GM12878 (cell line): ENCODE measurements around the gene INKA1. TPM values are rescaled to one million over a fixed set of nuclear protein-coding genes. Genes with fewer than 3 reads are reported as not detected.
A peak's percentile ranks its signal among the peaks of the same experiment; 100 is the strongest.

Source experiments
- ATAC-seq: fragments of 200-7000 bp; cut with Tn5 transposase; 3 replicates; pipeline ENCODE4 v1.9.1; 2020; ENCODE audit warnings: mild to moderate bottlenecking, moderate library complexity
- BruUV-seq: library from RNA; stranded (reverse); fragments of 400-500 nt; replicated peaks from 2 replicates; lab custom pipeline; 2021; lab: Mats Ljungman, UMichigan
- CTCF ChIA-PET: fragments of 300-600 bp; sonication (Branson Sonifier 250); formaldehyde crosslinking; extraction: SDS; loops from one replicate; lab custom pipeline; 2021; ENCODE audit warnings: inconsistent platforms; lab: Yijun Ruan, JAX
- POLR2A ChIA-PET: fragments of 350-600 bp; formaldehyde crosslinking; extraction: SDS; loops from one replicate; lab custom pipeline; 2021; ENCODE audit warnings: inconsistent platforms; lab: Charles Lee
- RAD21 ChIA-PET: fragments of 300-600 bp; sonication (Branson Sonifier 250); formaldehyde crosslinking; loops from one replicate; lab custom pipeline; 2023; ENCODE audit warnings: antibody characterized with exemption; ENCODE audit not compliant: unreplicated experiment; lab: Charles Lee
- SMC1A ChIA-PET: fragments of 300-600 bp; sonication (Branson Sonifier 250); formaldehyde crosslinking; loops from one replicate; lab custom pipeline; 2023; ENCODE audit not compliant: unreplicated experiment, uncharacterized antibody; lab: Charles Lee
- DNase-seq: peaks from one replicate; pipeline ENCODE4 v3.0.0-alpha.2; 2011; ENCODE audit warnings: low read depth, low spot score
- FAIRE-seq: peaks from 3 replicates; lab custom pipeline; 2011; peaks lifted over from hg19 to GRCh38; lab: Jason Lieb, UNC
- H2AFZ ChIP-seq: 2 replicates; pipeline ENCODE4 v1.6.0; 2011; ENCODE audit warnings: low read depth, low read length, control low read depth; ENCODE audit not compliant: control insufficient read depth
- H3K27ac ChIP-seq: 2 replicates; pipeline ENCODE4 v1.5.1; 2011; ENCODE audit warnings: control low read depth; ENCODE audit not compliant: control insufficient read depth, insufficient read depth
- H3K27me3 ChIP-seq, 2 experiments: replicated peaks in 1 of 2; 2 replicates each; pipeline versions ENCODE4 v1.6.0 to v1.6.1; 2011; ENCODE audit warnings: low read length in 1 of 2; ENCODE audit not compliant: control insufficient read depth in 2 of 2, insufficient read depth in 2 of 2
- H3K36me3 ChIP-seq, 2 experiments: 2 replicates each; pipeline ENCODE4 v1.5.1; 2011; ENCODE audit warnings: low read length in 1 of 2; ENCODE audit not compliant: control insufficient read depth in 2 of 2, insufficient read depth in 2 of 2
- H3K4me1 ChIP-seq: 2 replicates; pipeline ENCODE4 v1.6.1; 2011; ENCODE audit warnings: mild to moderate bottlenecking, low read length, moderate library complexity, mixed read lengths; ENCODE audit not compliant: control insufficient read depth, insufficient read depth
- H3K4me2 ChIP-seq: 2 replicates; pipeline ENCODE4 v1.6.0; 2011; ENCODE audit warnings: control low read depth; ENCODE audit not compliant: control insufficient read depth, insufficient read depth
- H3K4me3 ChIP-seq: fragments of 200-600 bp; sonication (generic); 2 replicates; pipeline ENCODE4 v1.5.1; 2016
- H3K79me2 ChIP-seq: 2 replicates; pipeline ENCODE4 v1.6.0; 2011; ENCODE audit warnings: low read length; ENCODE audit not compliant: control insufficient read depth, insufficient read depth
- H3K9ac ChIP-seq: 2 replicates; pipeline ENCODE4 v1.8.0; 2011; ENCODE audit warnings: low read length, control low read depth, mixed read lengths; ENCODE audit not compliant: control insufficient read depth, insufficient read depth
- H3K9me3 ChIP-seq: replicated peaks from 3 replicates; pipeline ENCODE4 v1.5.1; 2011; ENCODE audit warnings: mild to moderate bottlenecking, low read length; ENCODE audit not compliant: control insufficient read depth, insufficient read depth
- H4K20me1 ChIP-seq: 2 replicates; pipeline ENCODE4 v1.6.0; 2011; ENCODE audit not compliant: control insufficient read depth, insufficient read depth
- BHLHE40 ChIP-seq, 2 experiments: fragments of 450-650 bp in 1 of 2; IDR thresholded peaks; 2 replicates each; pipeline ENCODE4 v1.6.1; 2011 to 2017; ENCODE audit warnings: low read depth in 2 of 2, borderline replicate concordance in 1 of 2, improper control_type of control experiment in 1 of 2, low read length in 1 of 2, mild to moderate bottlenecking in 1 of 2
- CBX5 ChIP-seq: sonication (generic); IDR thresholded peaks from 2 replicates; pipeline ENCODE4 v1.6.1; 2016; ENCODE audit warnings: low read depth, moderate library complexity, mild to moderate bottlenecking, inconsistent platforms
- CHD1 ChIP-seq: IDR thresholded peaks from 2 replicates; pipeline ENCODE4 v1.6.1; 2012; ENCODE audit warnings: low read depth, low read length, improper control_type of control experiment
- E2F8 ChIP-seq: fragments of 450-650 bp; IDR thresholded peaks from 2 replicates; pipeline ENCODE4 v1.6.1; 2018; ENCODE audit warnings: mild to moderate bottlenecking, low read depth, moderate library complexity; ENCODE audit not compliant: partially characterized antibody
- EGR1 ChIP-seq, 2 experiments: IDR thresholded peaks; 1 replicate in 1 of 2; 2 replicates in 1 of 2; pipeline ENCODE4 v1.6.1; 2011 to 2012; ENCODE audit warnings: low read depth in 2 of 2, low read length in 2 of 2, borderline replicate concordance in 1 of 2, mild to moderate bottlenecking in 1 of 2, moderate library complexity in 1 of 2
- NBN ChIP-seq: fragments of 450-650 bp; IDR thresholded peaks from 2 replicates; pipeline ENCODE4 v1.6.1; 2016
- POLR2AphosphoS5 ChIP-seq: IDR thresholded peaks from 2 replicates; pipeline ENCODE4 v1.6.1; 2011; ENCODE audit warnings: mild to moderate bottlenecking, low read length, inconsistent platforms
- POU2F2 ChIP-seq: IDR thresholded peaks from 3 replicates; pipeline ENCODE4 v1.6.1; 2011; ENCODE audit warnings: low read depth, mild to moderate bottlenecking, low read length, borderline replicate concordance
- RBBP5 ChIP-seq: fragments of 200-600 bp; sonication (generic); conservative IDR thresholded peaks from 2 replicates; pipeline ENCODE4 v1.6.1; 2016
- RFX5 ChIP-seq: IDR thresholded peaks from 2 replicates; pipeline ENCODE4 v1.6.1; 2011; ENCODE audit warnings: low read depth, low read length, improper control_type of control experiment
- YY1 ChIP-seq: IDR thresholded peaks from 2 replicates; pipeline ENCODE4 v1.6.1; 2011; ENCODE audit warnings: low read depth, mild to moderate bottlenecking, low read length
- ZSCAN29 ChIP-seq: fragments of 450-650 bp; IDR thresholded peaks from 2 replicates; pipeline ENCODE4 v1.6.1; 2017; ENCODE audit warnings: mild to moderate bottlenecking, moderate library complexity
- whole genome bisulfite sequencing: methylation state at CpG from one replicate; pipeline ENCODE4 v1.1.6; 2016; ENCODE audit warnings: low lambda C conversion rate; ENCODE audit not compliant: insufficient replicate concordance, insufficient coverage; ENCODE audit errors: missing lambda C conversion rate; 5-methylcytosine and 5-hydroxymethylcytosine counted together
- in situ Hi-C: fragments of 300-500 bp; cut with MboI; formaldehyde crosslinking; loops from 9 replicates; pipeline ENCODE4 v1.14.3; 2018; ENCODE audit warnings: mixed read lengths
- intact Hi-C: fragments of 100-400 bp; cut with micrococcal nuclease; formaldehyde crosslinking; loops from one replicate; pipeline ENCODE4 v1.14.2; 2022; ENCODE audit not compliant: unreplicated experiment
- polyA plus RNA-seq, 11 experiments: library from polyadenylated mRNA; depleted of rRNA in 4 of 11; unstranded in 6 of 11; stranded (reverse) in 5 of 11; fragments of >200 nt; fragmentation: Nextera tagmentation in 4 of 11; fragmentation: Illumina TruSeq in 1 of 11; extraction: Ambion mirVana in 4 of 11; extraction: Trizol in 1 of 11; gene quantifications; 1 replicate in 1 of 11; 2 replicates in 10 of 11; pipeline versions ENCODE4 v1.2.1 to v1.2.3, GENCODE V29; 2011 to 2016; ENCODE audit warnings: inconsistent platforms in 2 of 11, missing spikeins in 2 of 11, low read depth in 1 of 11
- total RNA-seq, 4 experiments: library from RNA; depleted of rRNA in 3 of 4; stranded (reverse); fragments of >200 nt in 3 of 4; fragmentation: Illumina TruSeq in 1 of 4; extraction: Trizol in 1 of 4; gene quantifications; 2 replicates each; pipeline versions ENCODE4 v1.2.1 to v1.2.3, GENCODE V29; 2013 to 2021
- TF ChIP-seq, protein P1 (sequence below): fragments of 450-650 bp; IDR thresholded peaks from 2 replicates; pipeline ENCODE4 v1.6.1; 2017; ENCODE audit warnings: mild to moderate bottlenecking, low read depth, inconsistent platforms; ENCODE audit not compliant: poor library complexity, severe bottlenecking
- TF ChIP-seq, protein P2 (sequence below): fragments of 450-650 bp; formaldehyde crosslinking; IDR thresholded peaks from 2 replicates; pipeline ENCODE4 v1.4.0; 2022; ENCODE audit warnings: mild to moderate bottlenecking, moderate library complexity

INKA1 gene
- total and polyA plus RNA-seq, 10 of the 15 experiments (the other 5 are each of a cell fraction or from before 2014, with no cell fraction given), result 0.32 to 10.5 (median 4.9) TPM

GRCh38 chr3:49802719-49803464, at the start of gene INKA1 (continued):
- TF ChIP-seq, protein P1, sequence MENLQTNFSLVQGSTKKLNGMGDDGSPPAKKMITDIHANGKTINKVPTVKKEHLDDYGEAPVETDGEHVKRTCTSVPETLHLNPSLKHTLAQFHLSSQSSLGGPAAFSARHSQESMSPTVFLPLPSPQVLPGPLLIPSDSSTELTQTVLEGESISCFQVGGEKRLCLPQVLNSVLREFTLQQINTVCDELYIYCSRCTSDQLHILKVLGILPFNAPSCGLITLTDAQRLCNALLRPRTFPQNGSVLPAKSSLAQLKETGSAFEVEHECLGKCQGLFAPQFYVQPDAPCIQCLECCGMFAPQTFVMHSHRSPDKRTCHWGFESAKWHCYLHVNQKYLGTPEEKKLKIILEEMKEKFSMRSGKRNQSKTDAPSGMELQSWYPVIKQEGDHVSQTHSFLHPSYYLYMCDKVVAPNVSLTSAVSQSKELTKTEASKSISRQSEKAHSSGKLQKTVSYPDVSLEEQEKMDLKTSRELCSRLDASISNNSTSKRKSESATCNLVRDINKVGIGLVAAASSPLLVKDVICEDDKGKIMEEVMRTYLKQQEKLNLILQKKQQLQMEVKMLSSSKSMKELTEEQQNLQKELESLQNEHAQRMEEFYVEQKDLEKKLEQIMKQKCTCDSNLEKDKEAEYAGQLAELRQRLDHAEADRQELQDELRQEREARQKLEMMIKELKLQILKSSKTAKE, result no peak
- TF ChIP-seq POLR2AphosphoS5, result 0 out of 2 replicates have a peak, but pooled peaks have one; percentile 14
- no peak; the same call in 1 of the 2 replicates for TF ChIP-seq RFX5
- TF ChIP-seq NBN, result peak; percentile 60
- TF ChIP-seq CHD1, result 0 out of 2 replicates have a peak, but pooled peaks have one; percentile 31
- 0 out of 3 replicates have a peak, but pooled peaks of 1 of the 2 experiments have one; percentile 24 for TF ChIP-seq EGR1 (IDR thresholded peaks at IDR 0.05; ENCODE audit: borderline replicate concordance in 1 of 2, low read depth in 2 of 2, low read length in 2 of 2)
- peak in 1 of 2 experiments; percentile 51; a peak in 2 of 4 replicates for TF ChIP-seq BHLHE40 (IDR thresholded peaks at IDR 0.05; ENCODE audit: borderline replicate concordance in 1 of 2, low read depth in 2 of 2, low read length in 1 of 2)
- peak; percentile 72 for TF ChIP-seq YY1
- TF ChIP-seq, all 136 proteins: peak for 27

GRCh38 chr3:49754536-49754935, 48.5 kb upstream of the INKA1 start:
- CTCF ChIA-PET, result no interaction called here
- Histone ChIP-seq H3K9ac (no peak overlapping the region), H3K79me2 (no peaks in the 10 kb centered on the region), H2AFZ (no peak overlapping the region), H4K20me1 (no peaks in the 10 kb centered on the region), H3K4me3 (no peak overlapping the region), H3K9me3 (no peaks in the 10 kb centered on the region), H3K27ac (no peak overlapping the region), H3K36me3 (no peaks in the 10 kb centered on the region; a peak in 2 of 4 replicates), H3K4me2 (no peak overlapping the region), H3K27me3 (no peaks in the 10 kb centered on the region), H3K4me1 (no peaks in the 10 kb centered on the region)
- FAIRE-seq, result no peak
- in situ Hi-C loops, result no loop called here
- intact Hi-C loops, result no loop called here
- DNase-seq, result no peak
- BruUV-seq, result no TSS peak
- 93% methylated on average over 1 of the region's 1 CpG for WGBS
- TF ChIP-seq, protein P2, sequence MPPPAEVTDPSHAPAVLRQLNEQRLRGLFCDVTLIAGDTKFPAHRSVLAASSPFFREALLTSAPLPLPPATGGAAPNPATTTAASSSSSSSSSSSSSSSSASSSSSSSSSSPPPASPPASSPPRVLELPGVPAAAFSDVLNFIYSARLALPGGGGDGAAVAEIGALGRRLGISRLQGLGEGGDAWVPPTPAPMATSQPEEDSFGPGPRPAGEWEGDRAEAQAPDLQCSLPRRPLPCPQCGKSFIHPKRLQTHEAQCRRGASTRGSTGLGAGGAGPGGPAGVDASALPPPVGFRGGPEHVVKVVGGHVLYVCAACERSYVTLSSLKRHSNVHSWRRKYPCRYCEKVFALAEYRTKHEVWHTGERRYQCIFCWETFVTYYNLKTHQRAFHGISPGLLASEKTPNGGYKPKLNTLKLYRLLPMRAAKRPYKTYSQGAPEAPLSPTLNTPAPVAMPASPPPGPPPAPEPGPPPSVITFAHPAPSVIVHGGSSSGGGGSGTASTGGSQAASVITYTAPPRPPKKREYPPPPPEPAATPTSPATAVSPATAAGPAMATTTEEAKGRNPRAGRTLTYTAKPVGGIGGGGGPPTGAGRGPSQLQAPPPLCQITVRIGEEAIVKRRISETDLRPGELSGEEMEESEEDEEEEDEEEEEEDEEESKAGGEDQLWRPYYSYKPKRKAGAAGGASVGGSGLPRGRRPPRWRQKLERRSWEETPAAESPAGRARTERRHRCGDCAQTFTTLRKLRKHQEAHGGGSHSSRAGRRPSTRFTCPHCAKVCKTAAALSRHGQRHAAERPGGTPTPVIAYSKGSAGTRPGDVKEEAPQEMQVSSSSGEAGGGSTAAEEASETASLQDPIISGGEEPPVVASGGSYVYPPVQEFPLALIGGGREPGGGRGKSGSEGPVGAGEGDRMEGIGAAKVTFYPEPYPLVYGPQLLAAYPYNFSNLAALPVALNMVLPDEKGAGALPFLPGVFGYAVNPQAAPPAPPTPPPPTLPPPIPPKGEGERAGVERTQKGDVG (CRISPR knock-in tag), result no peak
- no peak for TF ChIP-seq POU2F2
- no peak for TF ChIP-seq CBX5
- no peak for TF ChIP-seq RBBP5
- no peak for TF ChIP-seq E2F8
- TF ChIP-seq ZSCAN29, result no peak
- SMC1A ChIA-PET, result interaction anchor here (1.1 kb wide), 1 partner anchor 17 kb away, joined by 3 read pairs; no protein-coding TSS in a partner anchor
- RAD21 ChIA-PET, result no interaction called here
- no peak for ATAC-seq
- POLR2A ChIA-PET, result interaction anchor here (0.6 kb wide), 2 partner anchors 17 to 505 kb away, joined by 5 read pairs; no protein-coding TSS in a partner anchor
